PC-9 (cell line): ENCODE data around the gene ZNF385B. TPM values are rescaled to one million over a fixed set of nuclear protein-coding genes. Genes with fewer than 3 reads are reported as not detected.

ENCODE experiments used
- BruUV-seq: library from RNA; stranded (reverse); fragments of 400-500 nt; replicated peaks from 2 replicates; lab custom pipeline; 2021; lab: Mats Ljungman, UMichigan
- CTCF ChIA-PET: fragments of 300-600 bp; sonication (Branson Sonifier 250); formaldehyde crosslinking; loops from one replicate; lab custom pipeline; 2022; ENCODE audit warnings: antibody characterized with exemption; lab: Charles Lee
- POLR2A ChIA-PET: fragments of 300-600 bp; sonication (Branson Sonifier 250); formaldehyde crosslinking; loops from one replicate; lab custom pipeline; 2022; ENCODE audit warnings: antibody characterized with exemption; ENCODE audit not compliant: unreplicated experiment; lab: Charles Lee
- DNase-seq, 2 experiments: peaks; one replicate each; pipeline versions ENCODE4 v3.0.0 to v3.0.0-alpha.2; 2015 to 2022; ENCODE audit warnings: mixed read lengths in 1 of 2
- H2AFZ ChIP-seq: fragments of 200-600 bp; sonication (generic); 2 replicates; pipeline ENCODE4 v1.8.1; 2017; ENCODE audit warnings: antibody characterized with exemption
- H3F3A ChIP-seq: fragments of 200-600 bp; sonication (generic); 2 replicates; pipeline ENCODE4 v1.8.1; 2017; ENCODE audit warnings: antibody characterized with exemption, mild to moderate bottlenecking, low read depth; ENCODE audit not compliant: insufficient read depth
- H3K27ac ChIP-seq: fragments of 200-600 bp; sonication (generic); 2 replicates; pipeline ENCODE4 v1.6.1; 2016; ENCODE audit warnings: mixed run types
- H3K27me3 ChIP-seq: fragments of 200-600 bp; sonication (generic); 2 replicates; pipeline ENCODE4 v1.6.1; 2016; ENCODE audit warnings: low read depth, mixed run types; ENCODE audit not compliant: insufficient read depth
- H3K36me3 ChIP-seq: fragments of 200-600 bp; sonication (generic); 2 replicates; pipeline ENCODE4 v1.6.1; 2016; ENCODE audit warnings: low read depth, mixed run types
- H3K4me1 ChIP-seq: fragments of 200-600 bp; sonication (generic); replicated peaks from 2 replicates; pipeline ENCODE4 v1.6.1; 2016; ENCODE audit warnings: mixed run types; ENCODE audit not compliant: insufficient read depth
- H3K4me2 ChIP-seq: fragments of 200-600 bp; sonication (generic); 2 replicates; pipeline ENCODE4 v1.6.1; 2017; ENCODE audit warnings: mixed run types
- H3K4me3 ChIP-seq: fragments of 200-600 bp; sonication (generic); 2 replicates; pipeline ENCODE4 v1.6.1; 2016; ENCODE audit warnings: mixed run types
- H3K79me2 ChIP-seq: fragments of 200-600 bp; sonication (generic); 2 replicates; pipeline ENCODE4 v1.6.1; 2017; ENCODE audit warnings: low read depth, mixed run types
- H3K9me2 ChIP-seq: fragments of 200-600 bp; sonication (generic); 2 replicates; pipeline ENCODE4 v1.8.1; 2017; ENCODE audit warnings: mild to moderate bottlenecking; ENCODE audit not compliant: insufficient read depth
- H3K9me3 ChIP-seq: fragments of 200-600 bp; sonication (generic); 2 replicates; pipeline ENCODE4 v1.8.1; 2016; ENCODE audit warnings: low read depth; ENCODE audit not compliant: insufficient read depth
- H4K20me1 ChIP-seq: fragments of 200-600 bp; sonication (generic); 2 replicates; pipeline ENCODE4 v1.8.1; 2017; ENCODE audit not compliant: insufficient read depth
- EZH2 ChIP-seq: fragments of 200-600 bp; sonication (generic); IDR thresholded peaks from 2 replicates; pipeline ENCODE4 v1.8.0; 2017; ENCODE audit warnings: antibody characterized with exemption, low read depth
- intact Hi-C: fragments of 100-400 bp; cut with micrococcal nuclease; formaldehyde crosslinking; loops from one replicate; pipeline ENCODE4 v1.10.0; 2022; ENCODE audit not compliant: unreplicated experiment
- total RNA-seq: library from RNA; stranded (reverse); gene quantifications from 2 replicates; pipeline ENCODE4 v1.2.3, GENCODE V29; 2021
- TF ChIP-seq, protein P1 (sequence below): fragments of 200-600 bp; sonication (generic); conservative IDR thresholded peaks from 2 replicates; pipeline ENCODE4 v1.6.1; 2017; ENCODE audit warnings: mixed run types, antibody characterized with exemption, mild to moderate bottlenecking, moderate library complexity

ZNF385B gene
- total RNA-seq, 1 experiment from 2014 or later: 4.1 TPM

DNA sequence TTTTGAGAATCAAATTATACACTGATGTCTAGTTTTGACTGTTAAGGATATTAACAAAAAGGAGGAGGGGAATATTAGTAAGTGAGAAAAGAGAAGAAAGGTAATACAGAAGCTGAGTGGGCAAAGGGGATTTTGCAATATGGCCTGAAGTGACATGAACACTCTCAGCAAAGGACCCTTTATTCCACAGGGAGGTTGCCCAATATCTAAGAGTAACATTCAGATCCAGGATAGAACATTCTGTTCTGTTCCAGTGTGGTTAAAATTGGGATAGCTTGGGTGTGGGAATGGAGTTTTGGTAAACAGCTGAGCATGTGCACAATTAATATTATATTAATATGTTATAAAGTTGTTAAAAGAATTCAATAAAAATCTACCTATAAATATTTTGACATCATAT is 120.1 kb downstream of the ZNF385B start:
- intact Hi-C loops: no loop called here
- Histone ChIP-seq H3K4me2 (no peak overlapping the region), H3K4me1 (no peaks in the 10 kb centered on the region), H3K4me3 (no peak overlapping the region), H2AFZ (no peak overlapping the region), H3K9me3 (no peaks in the 10 kb centered on the region), H3K27ac (no peak overlapping the region), H4K20me1 (no peaks in the 10 kb centered on the region), H3K27me3 (no peaks in the 10 kb centered on the region), H3K9me2 (no peaks in the 10 kb centered on the region), H3K36me3 (no peaks in the 10 kb centered on the region), H3F3A (no peaks in the 10 kb centered on the region), H3K79me2 (no peaks in the 10 kb centered on the region)
- POLR2A ChIA-PET: no interaction called here
- BruUV-seq: no TSS peak
- TF ChIP-seq, protein P1, sequence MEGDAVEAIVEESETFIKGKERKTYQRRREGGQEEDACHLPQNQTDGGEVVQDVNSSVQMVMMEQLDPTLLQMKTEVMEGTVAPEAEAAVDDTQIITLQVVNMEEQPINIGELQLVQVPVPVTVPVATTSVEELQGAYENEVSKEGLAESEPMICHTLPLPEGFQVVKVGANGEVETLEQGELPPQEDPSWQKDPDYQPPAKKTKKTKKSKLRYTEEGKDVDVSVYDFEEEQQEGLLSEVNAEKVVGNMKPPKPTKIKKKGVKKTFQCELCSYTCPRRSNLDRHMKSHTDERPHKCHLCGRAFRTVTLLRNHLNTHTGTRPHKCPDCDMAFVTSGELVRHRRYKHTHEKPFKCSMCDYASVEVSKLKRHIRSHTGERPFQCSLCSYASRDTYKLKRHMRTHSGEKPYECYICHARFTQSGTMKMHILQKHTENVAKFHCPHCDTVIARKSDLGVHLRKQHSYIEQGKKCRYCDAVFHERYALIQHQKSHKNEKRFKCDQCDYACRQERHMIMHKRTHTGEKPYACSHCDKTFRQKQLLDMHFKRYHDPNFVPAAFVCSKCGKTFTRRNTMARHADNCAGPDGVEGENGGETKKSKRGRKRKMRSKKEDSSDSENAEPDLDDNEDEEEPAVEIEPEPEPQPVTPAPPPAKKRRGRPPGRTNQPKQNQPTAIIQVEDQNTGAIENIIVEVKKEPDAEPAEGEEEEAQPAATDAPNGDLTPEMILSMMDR: no peak
- no peak for TF ChIP-seq EZH2
- DNase-seq: no peak
- CTCF ChIA-PET: no interaction called here

DNA sequence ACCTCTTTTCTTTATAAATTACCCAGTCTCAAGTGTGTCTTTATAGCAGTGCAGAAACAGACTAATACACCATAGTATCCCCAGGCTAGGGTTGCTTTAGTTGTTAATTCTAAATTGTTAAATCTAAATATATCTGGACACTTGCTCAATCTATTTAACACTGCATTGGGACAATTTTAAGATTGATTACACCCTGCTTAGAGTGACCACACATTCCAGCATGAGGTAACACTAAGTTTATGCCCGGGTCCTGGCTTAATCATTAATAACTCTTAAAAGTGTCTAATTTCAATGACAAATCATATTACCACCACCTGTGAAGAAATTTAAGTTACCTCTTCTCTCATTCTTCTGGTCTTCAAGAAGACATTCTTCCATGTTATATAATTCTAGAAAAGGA is 131.4 kb downstream of the ZNF385B start:
- H4K20me1 ChIP-seq: no peaks in the 10 kb centered on the region
- H3K4me2 ChIP-seq: no peak overlapping the region
- H3F3A ChIP-seq: no peaks in the 10 kb centered on the region
- no peak overlapping the region for H3K4me3 ChIP-seq
- ChIA-PET POLR2A (no interaction called here), CTCF (no interaction called here)
- no peaks in the 10 kb centered on the region for H3K9me2 ChIP-seq
- no TSS peak for BruUV-seq
- H3K27ac ChIP-seq: no peak overlapping the region
- no peaks in the 10 kb centered on the region for H3K9me3 ChIP-seq
- no peaks in the 10 kb centered on the region for H3K79me2 ChIP-seq
- H2AFZ ChIP-seq: no peak overlapping the region
- DNase-seq: no peak
- H3K36me3 ChIP-seq: no peaks in the 10 kb centered on the region
- no peaks in the 10 kb centered on the region for H3K4me1 ChIP-seq
- TF ChIP-seq EZH2: no peak
- TF ChIP-seq, protein P1: no peak
- intact Hi-C loops: no loop called here
- H3K27me3 ChIP-seq: no peaks in the 10 kb centered on the region

GRCh38 chr2:179726461-179727180 is 134.8 kb downstream of the ZNF385B start:
- H3F3A ChIP-seq: no peaks in the 10 kb centered on the region
- H4K20me1 ChIP-seq: no peaks in the 10 kb centered on the region
- no peaks in the 10 kb centered on the region for H3K27me3 ChIP-seq
- ChIA-PET POLR2A (no interaction called here), CTCF (no interaction called here)
- no peak overlapping the region for H3K27ac ChIP-seq
- H3K4me3 ChIP-seq: no peak overlapping the region
- H2AFZ ChIP-seq: no peak overlapping the region
- BruUV-seq: no TSS peak
- no peaks in the 10 kb centered on the region for H3K36me3 ChIP-seq
- no peaks in the 10 kb centered on the region for H3K79me2 ChIP-seq
- no peak for TF ChIP-seq EZH2
- TF ChIP-seq, protein P1: no peak
- no peak for DNase-seq
- H3K9me2 ChIP-seq: no peaks in the 10 kb centered on the region
- H3K4me1 ChIP-seq: no peaks in the 10 kb centered on the region
- intact Hi-C loops: no loop called here
- no peaks in the 10 kb centered on the region; the same call in 1 of the 2 replicates for H3K9me3 ChIP-seq
- H3K4me2 ChIP-seq: no peak overlapping the region
